Neural cell (in vitro differentiated cells): ENCODE data around the gene SEMA3F. TPM values are rescaled to one million over a fixed set of nuclear protein-coding genes. Genes with fewer than 3 reads are reported as not detected.

Experiments used
- H2AFZ ChIP-seq: fragments of 200-600, 300-800 bp; sonication (generic), shearing (Covaris generic); 2 replicates; pipeline ENCODE4 v1.6.0; 2014; ENCODE audit warnings: low read depth, mild to moderate bottlenecking, antibody characterized with exemption, low read length, moderate library complexity
- H3F3A ChIP-seq: fragments of 200-600 bp; shearing (Covaris generic); 2 replicates; pipeline ENCODE4 v1.6.1; 2016; ENCODE audit warnings: mild to moderate bottlenecking, moderate library complexity, mixed read lengths, antibody characterized with exemption, low read length; ENCODE audit not compliant: insufficient read depth, poor library complexity, severe bottlenecking
- H3K27ac ChIP-seq: fragments of 200-600, 300-800 bp; sonication (generic), shearing (Covaris generic); 2 replicates; pipeline ENCODE4 v1.5.1; 2014; ENCODE audit warnings: mild to moderate bottlenecking, low read length, moderate library complexity
- H3K27me3 ChIP-seq: fragments of 300-800, 200-600 bp; sonication (generic), shearing (Covaris generic); 2 replicates; pipeline ENCODE4 v1.6.0; 2014; ENCODE audit warnings: mild to moderate bottlenecking, low read depth, low read length, moderate library complexity; ENCODE audit not compliant: insufficient read depth
- H3K36me3 ChIP-seq: fragments of 300-800, 200-600 bp; sonication (generic), shearing (Covaris generic); 2 replicates; pipeline ENCODE4 v1.5.1; 2014; ENCODE audit warnings: mild to moderate bottlenecking, antibody characterized with exemption, low read length, moderate library complexity; ENCODE audit not compliant: insufficient read depth
- H3K4me2 ChIP-seq: fragments of 300-800, 200-600 bp; sonication (generic), shearing (Covaris generic); 2 replicates; pipeline ENCODE4 v1.6.0; 2014; ENCODE audit warnings: mild to moderate bottlenecking, low read length
- H3K4me3 ChIP-seq: fragments of 300-800, 200-600 bp; sonication (generic), shearing (Covaris generic); 2 replicates; pipeline ENCODE4 v1.5.1; 2014; ENCODE audit warnings: mild to moderate bottlenecking, low read length, moderate library complexity
- H3K79me2 ChIP-seq: fragments of 200-600 bp; shearing (Covaris generic); replicated peaks from 2 replicates; pipeline ENCODE4 v1.6.0; 2014; ENCODE audit warnings: mild to moderate bottlenecking, low read length, moderate library complexity; ENCODE audit not compliant: insufficient read depth
- H3K9ac ChIP-seq: fragments of 300-800, 200-600 bp; sonication (generic), shearing (Covaris generic); 2 replicates; pipeline ENCODE4 v1.6.1; 2016; ENCODE audit warnings: mild to moderate bottlenecking, low read length, mixed read lengths
- H3K9me2 ChIP-seq: fragments of 200-600 bp; shearing (Covaris generic); 2 replicates; pipeline ENCODE4 v1.6.1; 2016; ENCODE audit warnings: mild to moderate bottlenecking, low read length, mixed read lengths; ENCODE audit not compliant: insufficient read depth
- H3K9me3 ChIP-seq: fragments of 200-600, 300-800 bp; sonication (generic), shearing (Covaris generic); 2 replicates; pipeline ENCODE4 v1.6.1; 2016; ENCODE audit warnings: mild to moderate bottlenecking, mixed run types, low read length, moderate library complexity, mixed read lengths
- H4K20me1 ChIP-seq: fragments of 200-600 bp; shearing (Covaris generic); 2 replicates; pipeline ENCODE4 v1.6.1; 2016; ENCODE audit warnings: mild to moderate bottlenecking, mixed run types; ENCODE audit not compliant: insufficient read depth
- CTCF ChIP-seq: fragments of 450-650 bp; IDR thresholded peaks from 2 replicates; pipeline ENCODE4 v1.5.1; 2014; ENCODE audit warnings: antibody characterized with exemption, mild to moderate bottlenecking, moderate library complexity; ENCODE audit not compliant: poor library complexity, severe bottlenecking
- EP300 ChIP-seq: fragments of 450-650 bp; conservative IDR thresholded peaks from 2 replicates; pipeline ENCODE4 v1.6.1; 2014; ENCODE audit warnings: antibody characterized with exemption, mild to moderate bottlenecking, moderate library complexity; ENCODE audit not compliant: poor library complexity, severe bottlenecking
- EZH2 ChIP-seq: fragments of 200-600, 300-800 bp; shearing (Covaris generic), sonication (generic); IDR thresholded peaks from 2 replicates; pipeline ENCODE4 v1.6.1; 2014; ENCODE audit warnings: antibody characterized with exemption, low read length, borderline replicate concordance, mild to moderate bottlenecking; ENCODE audit not compliant: insufficient read depth, poor library complexity, severe bottlenecking
- MXI1 ChIP-seq: fragments of 450-650 bp; conservative IDR thresholded peaks from 2 replicates; pipeline ENCODE4 v1.6.1; 2014; ENCODE audit warnings: antibody characterized with exemption, mild to moderate bottlenecking; ENCODE audit not compliant: poor library complexity, severe bottlenecking
- POLR2AphosphoS5 ChIP-seq: IDR thresholded peaks from 2 replicates; pipeline ENCODE4 v1.6.1; 2012
- RAD21 ChIP-seq: fragments of 450-650 bp; conservative IDR thresholded peaks from 2 replicates; pipeline ENCODE4 v1.6.1; 2014; ENCODE audit warnings: antibody characterized with exemption, mild to moderate bottlenecking, moderate library complexity
- REST ChIP-seq: IDR thresholded peaks from 2 replicates; pipeline ENCODE4 v1.6.1; 2012; ENCODE audit warnings: borderline replicate concordance
- SMC3 ChIP-seq: fragments of 450-650 bp; conservative IDR thresholded peaks from 2 replicates; pipeline ENCODE4 v1.6.1; 2014; ENCODE audit warnings: antibody characterized with exemption, mild to moderate bottlenecking, moderate library complexity; ENCODE audit not compliant: poor library complexity
- TAF1 ChIP-seq: IDR thresholded peaks from 2 replicates; pipeline ENCODE4 v1.6.1; 2012; ENCODE audit warnings: low read depth
- polyA plus RNA-seq: library from polyadenylated mRNA; depleted of rRNA; stranded (reverse); fragments of >200 nt; gene quantifications from 2 replicates; pipeline ENCODE4 v1.2.3, GENCODE V29; 2014

SEMA3F gene
- polyA plus RNA-seq, 1 donor from 2014 or later: 17.0 TPM

- H3K79me2 ChIP-seq: no peaks in the 10 kb centered on the region
- no peak overlapping the region for H3K4me3 ChIP-seq
- no peaks in the 10 kb centered on the region for H3K27me3 ChIP-seq
- no peaks in the 10 kb centered on the region for H3K9me2 ChIP-seq
- H2AFZ ChIP-seq: no peak overlapping the region
- H3K4me2 ChIP-seq: no peak overlapping the region
- no peaks in the 10 kb centered on the region for H4K20me1 ChIP-seq
- no peaks in the 10 kb centered on the region for H3K9me3 ChIP-seq
- no peak for TF ChIP-seq TAF1
- no peak for TF ChIP-seq RAD21
- TF ChIP-seq MXI1: no peak
- TF ChIP-seq EZH2: no peak
- no peak for TF ChIP-seq EP300
- TF ChIP-seq REST: no peak
- TF ChIP-seq CTCF: no peak
- no peak for TF ChIP-seq POLR2AphosphoS5
- TF ChIP-seq SMC3: no peak
- peaks cover 11% of the 10 kb centered on the region for H3K36me3 ChIP-seq
- H3F3A ChIP-seq: no peaks in the 10 kb centered on the region
- H3K27ac ChIP-seq: no peak overlapping the region
- no peak overlapping the region for H3K9ac ChIP-seq
These were observed 34.6 kb upstream of the SEMA3F start for GRCh38 chr3:50120364-50121071.

- no peak overlapping the region for H3K27ac ChIP-seq
- peak overlapping the region; percentile 2 for H3K9ac ChIP-seq
- no peak overlapping the region for H2AFZ ChIP-seq
- TF ChIP-seq CTCF (peak; percentile 92), SMC3 (peak; percentile 98), RAD21 (peak; percentile 94), TAF1 (no peak), MXI1 (no peak)
- no peaks in the 10 kb centered on the region for H3K9me3 ChIP-seq
- no peaks in the 10 kb centered on the region for H3K9me2 ChIP-seq
- peaks cover 4% of the 10 kb centered on the region for H3K36me3 ChIP-seq
- no peaks in the 10 kb centered on the region for H3F3A ChIP-seq
- H3K4me3 ChIP-seq: no peak overlapping the region
- no peaks in the 10 kb centered on the region for H3K79me2 ChIP-seq
- no peaks in the 10 kb centered on the region for H3K27me3 ChIP-seq
- no peak overlapping the region for H3K4me2 ChIP-seq
- H4K20me1 ChIP-seq: no peaks in the 10 kb centered on the region
These were observed 33.8 kb upstream of the SEMA3F start for GRCh38 chr3:50121072-50122032.
